Epidermal melanocyte (primary cell): Measurements from ENCODE around the gene TMEM132C.

ENCODE experiments used
- DNase-seq: peaks from one replicate; pipeline ENCODE4 v3.0.0; 2011; ENCODE audit warnings: low spot score; ENCODE audit not compliant: insufficient read length

The TMEM132C gene

DNA sequence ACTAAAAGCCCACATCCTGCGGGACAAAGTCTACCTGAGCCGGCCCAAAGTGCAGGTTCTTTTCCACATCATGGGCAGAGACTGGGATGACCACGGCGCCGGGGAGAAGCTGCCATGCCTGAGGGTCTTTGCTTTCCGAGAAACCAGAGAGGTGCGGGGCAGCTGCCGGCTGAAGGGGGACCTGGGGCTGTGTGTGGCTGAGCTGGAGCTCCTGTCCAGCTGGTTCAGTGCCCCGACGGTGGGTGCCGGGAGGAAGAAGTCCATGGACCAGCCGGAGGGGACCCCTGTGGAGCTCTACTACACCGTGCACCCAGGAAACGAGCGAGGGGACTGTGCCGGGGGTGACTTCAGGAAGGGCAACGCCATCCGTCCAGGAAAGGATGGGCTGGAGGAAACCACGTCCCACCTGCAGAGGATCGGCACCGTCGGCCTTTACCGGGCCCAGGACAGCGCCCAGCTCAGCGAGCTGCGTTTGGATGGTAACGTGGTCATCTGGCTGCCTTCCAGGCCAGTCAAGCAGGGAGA is 148.1 kb downstream of the TMEM132C start:
- DNase-seq, result no peak

DNA sequence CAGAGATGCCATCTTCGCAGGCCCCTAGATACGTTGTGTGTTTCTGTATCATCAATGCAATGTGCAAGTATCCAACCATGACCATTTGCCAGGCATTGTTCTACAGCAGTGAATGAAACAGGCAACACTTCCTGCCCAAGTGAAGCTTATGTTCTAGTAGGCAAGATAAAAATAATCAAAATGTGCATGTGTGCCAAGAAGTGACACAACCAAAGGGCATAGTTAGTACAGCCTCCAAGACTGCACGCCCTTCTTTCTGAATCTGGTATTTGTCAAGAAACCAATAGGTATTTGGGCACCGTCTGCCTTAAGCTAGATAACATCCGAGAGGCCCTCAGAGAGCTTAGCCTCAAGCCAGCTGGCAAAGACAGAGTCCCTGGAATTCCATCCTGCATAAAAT is 152.0 kb downstream of the TMEM132C start:
- DNase-seq, result no peak

DNA sequence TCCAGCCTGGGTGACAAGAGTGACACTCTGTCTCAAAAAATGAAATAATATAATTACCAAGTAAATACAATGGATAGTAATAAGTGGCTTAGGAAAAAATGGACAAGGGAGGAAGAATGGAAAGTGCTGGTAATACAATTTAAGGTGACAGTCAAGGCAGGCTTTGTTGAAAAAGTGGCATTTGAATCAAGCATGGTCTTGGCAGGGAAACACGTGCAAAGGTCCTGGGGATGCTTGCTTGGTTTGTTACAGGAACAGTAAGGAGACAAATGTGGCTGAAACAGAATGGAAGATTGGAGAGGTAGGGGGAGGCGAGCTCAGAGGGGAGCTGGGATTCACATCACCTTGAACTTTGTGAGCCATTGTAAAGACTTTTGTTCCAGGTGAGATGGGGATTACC is 153.2 kb downstream of the TMEM132C start:
- no peak for DNase-seq

DNA sequence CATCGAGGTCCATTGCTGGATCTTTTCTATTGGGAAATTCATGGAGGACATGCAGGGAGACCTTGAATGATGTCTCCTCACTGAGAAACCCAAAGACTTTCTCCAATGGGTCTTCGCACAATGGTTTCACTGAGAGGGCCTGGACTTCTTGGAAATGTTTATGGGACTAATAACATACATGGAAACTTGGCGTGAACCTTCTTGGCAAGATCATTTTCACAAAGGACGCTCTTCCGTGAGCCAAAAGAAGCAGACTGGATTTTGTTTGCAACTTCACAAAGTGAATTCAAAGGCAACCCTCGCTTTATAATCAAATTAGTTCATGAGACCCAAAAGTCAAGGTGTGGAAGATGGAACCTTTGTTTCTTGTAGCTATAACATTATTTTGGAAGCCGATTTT is 154.4 kb downstream of the TMEM132C start:
- no peak for DNase-seq

- DNase-seq, result no peak
Measured at GRCh38 chr12:128423205-128423604, 156.2 kb downstream of the TMEM132C start.

- no peak for DNase-seq
Measured at GRCh38 chr12:128424931-128425431, 158.0 kb downstream of the TMEM132C start.

- no peak for DNase-seq
Measured at GRCh38 chr12:128425666-128426331, 158.8 kb downstream of the TMEM132C start.

- DNase-seq, result no peak
Measured at GRCh38 chr12:128426511-128426910, 159.5 kb downstream of the TMEM132C start.

DNA sequence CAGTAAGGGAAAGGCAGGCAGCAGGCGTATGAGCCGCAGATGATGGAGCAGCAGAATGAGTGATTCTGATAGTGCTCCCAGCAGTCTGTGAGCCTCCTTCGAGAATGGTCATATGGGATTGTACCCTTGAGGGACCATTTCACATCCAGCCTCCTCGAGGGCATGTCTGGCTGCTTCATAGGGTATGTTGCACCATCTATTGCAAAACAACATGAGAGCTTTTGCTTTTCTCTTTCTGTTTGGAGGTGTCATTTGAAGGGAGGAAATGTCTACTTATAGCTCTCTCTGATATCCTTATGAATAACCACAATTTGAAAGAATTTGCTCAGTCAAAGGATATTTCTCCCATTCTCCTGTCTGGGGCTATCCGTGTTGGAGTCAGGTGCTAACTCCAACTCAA is 172.8 kb downstream of the TMEM132C start:
- DNase-seq, result no peak

DNA sequence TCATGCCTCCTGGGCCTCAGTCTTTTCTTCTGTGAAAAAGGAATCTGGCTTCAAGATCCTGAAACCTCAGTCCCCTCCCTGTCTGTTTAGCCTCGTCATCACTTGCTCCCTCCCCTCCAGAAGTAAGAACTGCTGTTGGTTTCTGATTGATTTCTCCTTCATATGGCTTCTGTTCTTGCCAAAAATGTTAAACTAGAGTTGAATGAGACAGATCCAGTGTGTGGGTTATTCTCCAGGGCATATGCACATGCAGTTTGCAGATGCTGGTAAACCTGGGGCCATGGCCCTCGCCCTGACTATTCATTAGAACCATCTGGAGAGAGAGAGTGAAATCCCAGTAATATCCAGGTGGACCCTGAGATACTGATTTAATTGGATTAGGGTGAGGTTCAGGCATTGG is 175.1 kb downstream of the TMEM132C start:
- no peak for DNase-seq

DNA sequence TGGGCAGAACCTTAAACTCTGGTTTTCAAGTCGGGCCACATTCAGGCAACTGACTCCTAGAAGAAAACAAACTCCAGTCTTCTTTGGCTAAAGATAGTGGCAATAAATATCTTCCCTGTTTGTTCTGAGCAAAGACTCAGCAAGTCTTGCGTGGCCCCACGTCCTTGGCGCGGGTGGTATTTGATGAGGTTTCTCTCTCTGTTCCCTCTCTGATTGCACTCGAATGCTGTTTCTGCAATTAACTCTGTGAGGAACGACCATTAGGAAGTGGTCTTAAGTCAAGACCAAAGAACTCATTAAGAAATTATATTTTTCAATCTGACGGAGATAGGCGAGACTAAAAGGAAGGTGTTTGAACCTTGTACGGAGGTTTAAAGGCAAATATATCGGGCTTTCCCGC is 177.6 kb downstream of the TMEM132C start:
- DNase-seq, result no peak

DNA sequence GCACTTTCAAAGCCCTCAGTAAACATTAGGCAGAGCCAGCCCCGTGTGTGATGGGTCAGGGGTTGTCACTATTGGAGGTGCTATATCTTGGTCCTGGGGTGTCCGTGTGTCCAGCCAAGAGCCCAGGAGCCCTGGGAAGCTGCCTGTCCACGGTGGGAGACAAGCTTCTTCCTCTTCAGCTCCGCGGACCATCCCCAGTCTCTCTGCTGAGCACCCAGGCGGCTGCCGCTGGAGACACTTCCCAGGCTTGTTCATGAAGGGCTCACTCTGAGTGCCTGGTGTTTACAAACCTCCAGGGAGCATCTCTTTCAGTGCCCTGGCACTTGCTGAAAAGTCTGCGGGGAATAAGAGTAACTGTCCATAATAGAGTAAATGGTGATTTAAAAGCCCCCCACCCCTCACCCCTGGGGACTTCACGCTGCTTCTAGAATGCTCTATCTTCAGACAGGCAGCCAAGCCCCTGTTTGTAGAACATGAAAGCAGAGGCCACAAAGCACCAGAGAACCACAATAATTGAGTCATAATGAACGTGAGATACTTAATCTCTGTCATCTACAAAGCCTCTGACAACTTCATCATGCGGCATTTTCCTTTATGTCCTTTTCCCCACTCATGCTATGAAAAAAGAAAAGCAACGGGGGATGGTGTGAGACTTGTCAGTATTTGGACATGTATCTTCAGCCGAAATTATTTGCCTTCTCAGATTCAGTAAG is 178.6 kb downstream of the TMEM132C start:
- DNase-seq, result no peak

- DNase-seq, result no peak
Measured at GRCh38 chr12:128449146-128449894, 182.3 kb downstream of the TMEM132C start.

- no peak for DNase-seq
Measured at GRCh38 chr12:128450810-128451209, 183.8 kb downstream of the TMEM132C start.

DNA sequence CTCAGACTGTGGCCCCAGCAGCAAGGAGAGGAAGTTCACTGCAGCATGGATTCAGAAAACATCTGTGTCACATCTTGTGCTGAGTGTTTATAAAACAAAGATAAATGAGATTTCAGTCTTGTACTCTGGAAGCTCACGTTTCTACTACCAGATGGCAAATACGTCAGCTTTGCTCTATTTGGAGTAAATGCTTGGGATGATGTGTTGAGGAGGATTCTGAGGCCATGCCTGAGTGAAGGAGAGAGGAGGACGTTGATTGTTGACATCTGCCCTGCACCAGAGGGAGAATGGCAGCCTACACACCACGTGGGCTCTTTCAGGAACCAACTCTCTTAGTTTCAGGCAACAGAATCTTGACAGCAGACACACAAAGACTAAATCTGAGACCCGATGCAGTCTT is 188.9 kb downstream of the TMEM132C start:
- no peak for DNase-seq

- no peak for DNase-seq
Measured at GRCh38 chr12:128456922-128457321, 190.0 kb downstream of the TMEM132C start.

DNA sequence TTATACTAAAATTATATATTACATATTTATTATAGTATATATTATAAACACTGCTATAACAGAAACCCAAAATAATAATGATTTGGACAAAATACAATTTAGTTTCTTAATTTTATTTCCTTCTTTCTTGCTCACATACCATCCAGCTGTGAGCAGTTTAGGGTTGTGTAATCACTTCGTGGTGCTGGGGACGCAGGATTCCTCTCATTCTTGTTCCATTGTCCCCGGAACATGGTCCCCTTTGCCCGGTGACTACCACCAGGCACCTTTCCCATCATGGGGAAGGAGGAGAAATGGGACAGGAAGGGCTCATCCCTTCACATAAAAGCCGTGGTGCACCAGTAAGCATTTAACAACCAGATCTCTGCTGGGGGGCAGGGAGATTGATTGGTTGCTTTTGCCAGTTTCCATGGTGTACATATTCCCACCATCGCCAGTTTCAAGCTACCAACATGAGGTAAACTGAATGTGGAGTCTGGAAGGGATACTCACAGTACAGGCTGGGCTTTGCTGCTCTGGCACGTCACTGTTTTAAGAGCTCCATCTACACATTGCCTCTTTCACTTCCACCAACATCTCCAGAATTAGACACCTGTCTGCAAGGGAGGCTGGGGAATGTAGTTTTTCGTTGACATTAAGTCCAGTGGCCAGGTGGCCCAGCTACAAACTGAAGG is 191.5 kb downstream of the TMEM132C start:
- no peak for DNase-seq

- no peak for DNase-seq
Measured at GRCh38 chr12:128459067-128459466, 192.1 kb downstream of the TMEM132C start.

DNA sequence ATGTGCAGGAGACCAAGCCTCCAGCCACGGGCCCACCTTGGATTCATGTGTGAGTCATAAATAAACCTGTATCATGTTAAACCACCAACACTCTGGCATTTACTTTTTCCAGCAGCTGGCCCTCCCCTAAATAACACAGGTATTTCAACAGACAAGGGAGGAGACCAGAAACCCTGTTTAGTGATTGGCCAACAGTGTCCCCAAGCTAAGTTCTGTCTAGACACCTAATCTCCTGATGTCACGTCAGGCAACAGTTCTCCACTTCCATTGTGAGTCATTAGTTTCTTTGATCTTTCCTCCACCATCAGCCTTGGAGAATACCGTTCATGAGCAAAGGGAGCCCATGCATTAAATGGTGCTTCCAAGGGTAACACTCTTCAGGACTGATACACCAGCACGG is 196.9 kb downstream of the TMEM132C start:
- no peak for DNase-seq

DNA sequence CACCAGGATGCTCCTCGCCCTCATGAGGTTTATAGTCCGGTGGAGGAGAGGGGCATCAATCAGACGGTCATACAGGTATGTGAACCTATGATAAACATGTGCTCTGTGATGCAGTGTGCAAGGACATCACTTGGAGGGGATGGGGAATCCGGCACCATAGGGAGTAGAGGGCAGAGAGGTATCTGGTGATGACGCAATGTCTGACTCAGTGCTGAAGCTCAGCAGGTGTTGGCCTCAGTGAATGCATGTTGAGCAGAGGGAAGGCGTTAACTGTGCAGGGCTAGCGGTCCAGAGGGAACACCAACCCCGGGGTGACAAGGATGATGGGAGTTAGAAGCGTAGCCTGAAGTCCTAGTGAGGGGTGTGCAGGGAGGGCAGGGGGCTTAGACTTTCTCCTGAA is 200.9 kb downstream of the TMEM132C start:
- no peak for DNase-seq

GRCh38 chr12:128468926-128469325 is 202.0 kb downstream of the TMEM132C start:
- no peak for DNase-seq
